GM19468 (cell line): ENCODE measurements around the gene PXK.

Experiments used
- ATAC-seq: cut with Tn5 transposase; IDR thresholded peaks from one replicate; pipeline ENCODE4 v1.9.1; 2021; ENCODE audit warnings: mild to moderate bottlenecking, moderate library complexity, moderate number of reproducible peaks; ENCODE audit not compliant: unreplicated experiment; ENCODE audit errors: extremely low read depth

The PXK gene

DNA sequence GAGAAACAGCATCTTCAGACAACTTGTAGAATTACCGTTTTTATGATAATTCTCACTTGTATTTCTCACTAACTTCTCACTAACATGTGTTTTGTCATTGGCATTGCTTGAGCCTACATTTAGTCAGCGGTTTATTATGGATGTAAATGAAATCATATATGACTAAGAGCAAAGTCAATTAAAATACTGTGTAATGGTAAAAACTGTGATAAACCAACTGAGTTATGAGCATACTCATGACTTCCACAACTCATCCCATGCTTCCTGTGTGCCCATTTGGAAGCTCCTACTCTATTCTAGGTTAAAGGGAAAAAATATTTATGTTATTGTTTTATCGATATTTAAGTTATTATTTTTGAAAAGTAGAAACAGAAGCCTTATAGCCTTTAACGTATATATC is 12.8 kb downstream of the PXK start:
- ATAC-seq: no peak

GRCh38 chr3:58346368-58346767 is 13.7 kb downstream of the PXK start:
- ATAC-seq: no peak

GRCh38 chr3:58347984-58348383 is 15.3 kb downstream of the PXK start:
- ATAC-seq: no peak

- ATAC-seq: peak; percentile 85
These were observed 17.3 kb downstream of the PXK start for GRCh38 chr3:58349792-58350626.

- no peak for ATAC-seq
These were observed 17.9 kb downstream of the PXK start for GRCh38 chr3:58350627-58351013.

DNA sequence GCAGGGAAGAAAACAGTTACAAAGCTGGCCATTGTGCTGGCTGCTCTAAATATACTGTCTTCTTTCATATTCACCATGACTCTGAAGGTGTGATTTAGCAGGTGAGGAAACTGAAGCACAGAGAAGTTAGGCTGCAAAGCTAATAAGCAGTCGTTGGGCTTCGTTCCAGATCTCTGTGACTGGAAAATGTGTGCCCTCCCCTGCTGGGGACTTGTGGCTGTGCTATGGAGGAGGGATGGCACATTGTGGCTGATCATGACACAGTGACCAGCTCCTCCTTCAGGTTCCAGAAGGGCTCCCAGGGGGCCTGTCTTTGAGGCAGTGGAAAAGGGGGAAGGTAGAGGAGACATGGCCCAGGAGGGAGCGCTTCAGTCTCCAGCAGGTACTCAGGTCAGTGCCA is 19.2 kb downstream of the PXK start:
- ATAC-seq: no peak

DNA sequence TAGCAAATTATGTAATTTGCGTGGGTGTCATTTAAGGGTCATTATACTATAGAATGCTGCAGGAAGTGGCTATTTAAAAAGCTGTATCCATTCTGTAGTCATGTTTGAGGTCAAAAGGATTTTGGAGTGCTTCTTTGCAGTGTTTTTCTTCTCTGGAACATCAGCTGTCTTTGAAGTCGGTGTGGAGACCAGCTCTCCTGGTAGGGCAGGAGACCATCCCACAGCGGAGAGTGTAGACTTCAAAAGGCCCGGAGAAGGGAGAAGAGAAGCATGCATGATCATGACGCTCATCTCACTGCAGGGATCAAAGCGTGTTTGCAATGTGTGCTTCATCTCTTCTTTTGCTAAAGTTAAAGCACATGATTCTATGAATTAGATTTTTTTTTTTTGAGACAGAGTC is 19.9 kb downstream of the PXK start:
- no peak for ATAC-seq

- no peak for ATAC-seq
These were observed 21.2 kb downstream of the PXK start for GRCh38 chr3:58353722-58354553.

DNA sequence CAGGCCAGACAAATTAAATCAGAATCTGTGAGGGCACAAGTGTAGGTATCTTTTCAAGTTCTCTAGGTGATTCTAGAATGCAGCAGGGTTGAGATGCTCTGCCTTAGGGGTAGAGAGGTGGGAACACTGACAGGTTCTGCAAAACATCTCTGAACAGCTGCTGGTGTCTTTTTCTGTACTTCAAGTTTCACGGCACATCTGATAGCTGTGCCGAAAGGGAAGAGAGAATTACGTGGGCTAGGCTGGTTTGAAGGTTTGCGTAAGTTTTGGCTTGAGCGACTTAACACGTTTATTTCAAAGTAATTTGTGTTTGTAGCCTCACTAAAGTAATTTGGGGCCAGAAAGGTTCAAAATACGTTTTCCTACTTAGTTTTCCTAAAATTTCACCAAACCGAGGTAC is 22.5 kb downstream of the PXK start:
- ATAC-seq: peak; percentile 73

- no peak for ATAC-seq
These were observed 23.4 kb downstream of the PXK start for GRCh38 chr3:58356054-58356453.

DNA sequence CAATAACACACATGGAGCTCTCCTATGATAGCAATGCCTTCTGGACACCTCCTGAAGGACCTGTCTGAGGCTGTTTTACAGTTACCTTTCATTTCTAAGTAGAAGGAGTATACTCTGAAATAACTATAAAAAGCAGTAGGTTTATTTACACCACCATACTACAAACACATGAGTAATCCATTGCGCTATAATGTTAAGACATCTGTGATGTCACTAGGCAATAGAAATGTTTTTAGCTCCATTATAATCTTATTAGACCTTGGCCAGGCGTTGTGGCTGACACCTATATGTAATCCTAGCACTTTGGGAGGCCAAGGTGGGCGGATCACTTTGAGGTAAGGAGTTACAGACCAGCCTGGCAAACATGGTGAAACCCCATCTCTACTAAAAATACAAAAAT is 24.7 kb downstream of the PXK start:
- no peak for ATAC-seq

GRCh38 chr3:58358092-58358491 is 25.4 kb downstream of the PXK start:
- ATAC-seq: no peak

DNA sequence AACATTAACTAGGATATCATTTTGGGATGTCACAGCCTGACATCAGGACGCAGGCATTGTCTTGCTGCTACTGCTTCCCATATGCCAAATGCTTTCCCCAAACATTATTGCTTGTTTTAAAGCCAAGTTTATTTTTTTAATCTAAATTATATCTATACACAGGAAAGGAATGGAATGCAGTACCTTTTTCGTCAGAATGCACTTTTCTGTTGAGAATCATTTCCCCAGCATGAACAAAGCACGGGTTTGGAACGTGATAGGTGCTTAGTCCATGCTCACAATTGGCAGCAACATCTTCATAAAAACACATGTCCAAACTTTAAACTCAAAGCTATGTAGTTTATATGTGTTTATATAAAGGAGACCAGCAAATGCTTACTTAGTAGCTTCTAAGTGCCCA is 26.1 kb downstream of the PXK start:
- no peak for ATAC-seq

DNA sequence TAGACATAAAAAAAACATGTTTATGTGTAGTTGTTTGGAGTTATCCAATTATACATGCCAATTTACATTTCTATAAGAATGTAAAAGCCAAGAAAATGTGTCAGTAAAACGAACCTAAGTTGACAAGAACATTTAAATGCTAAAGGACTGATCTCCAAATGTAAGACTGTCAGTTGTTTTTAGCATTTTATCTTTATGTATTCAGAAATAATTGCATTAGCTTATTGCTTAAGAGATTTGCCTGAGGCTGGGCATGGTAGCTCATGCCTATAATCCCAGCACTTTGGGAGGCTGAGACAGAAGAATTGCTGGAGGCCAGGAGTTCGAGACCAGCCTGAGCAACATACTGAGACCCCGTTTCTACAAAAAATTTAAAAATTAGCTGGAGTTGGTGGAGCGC is 26.9 kb downstream of the PXK start:
- ATAC-seq: no peak

DNA sequence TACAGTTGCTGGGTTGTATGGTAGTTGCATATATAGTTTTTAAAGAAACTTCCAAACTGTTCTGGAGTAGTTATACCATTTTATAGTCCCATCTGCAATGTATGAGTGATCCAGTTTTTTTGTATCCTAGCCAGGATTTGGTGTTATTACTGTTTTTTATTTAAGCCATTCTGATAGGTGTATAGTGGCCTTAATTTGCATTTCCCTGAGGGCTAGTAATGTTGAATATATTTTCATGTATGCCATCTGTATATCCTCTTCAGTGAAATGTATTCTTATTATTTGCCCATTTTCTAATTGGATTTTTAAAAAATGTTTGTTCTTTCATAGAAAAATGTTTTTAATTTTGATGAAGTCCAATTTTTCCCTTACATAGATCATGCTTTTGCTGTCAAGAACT is 29.2 kb downstream of the PXK start:
- no peak for ATAC-seq

- ATAC-seq: no peak
These were observed 34.0 kb downstream of the PXK start for GRCh38 chr3:58366699-58367098.

- no peak for ATAC-seq
These were observed 36.3 kb downstream of the PXK start for GRCh38 chr3:58369038-58369437.

DNA sequence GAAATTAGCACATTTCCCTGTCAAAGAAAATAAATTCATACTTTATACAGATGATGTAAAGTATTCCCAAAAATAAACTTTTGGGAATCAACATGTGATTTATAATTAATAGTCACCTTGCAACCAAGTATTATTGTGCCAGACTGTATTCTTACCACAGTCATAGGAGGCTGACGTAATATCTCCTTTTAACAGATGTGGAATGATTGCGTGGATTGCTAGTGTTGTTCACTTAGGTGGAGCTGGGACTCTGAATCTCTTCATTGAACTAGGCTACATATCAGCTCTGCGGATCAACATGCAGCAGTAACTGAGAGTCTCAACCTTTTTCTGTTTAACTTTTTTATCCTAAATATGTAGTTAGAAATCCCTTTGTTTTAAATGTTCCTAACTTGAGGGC is 37.2 kb downstream of the PXK start:
- no peak for ATAC-seq

- ATAC-seq: no peak
These were observed 37.7 kb downstream of the PXK start for GRCh38 chr3:58370407-58370806.

DNA sequence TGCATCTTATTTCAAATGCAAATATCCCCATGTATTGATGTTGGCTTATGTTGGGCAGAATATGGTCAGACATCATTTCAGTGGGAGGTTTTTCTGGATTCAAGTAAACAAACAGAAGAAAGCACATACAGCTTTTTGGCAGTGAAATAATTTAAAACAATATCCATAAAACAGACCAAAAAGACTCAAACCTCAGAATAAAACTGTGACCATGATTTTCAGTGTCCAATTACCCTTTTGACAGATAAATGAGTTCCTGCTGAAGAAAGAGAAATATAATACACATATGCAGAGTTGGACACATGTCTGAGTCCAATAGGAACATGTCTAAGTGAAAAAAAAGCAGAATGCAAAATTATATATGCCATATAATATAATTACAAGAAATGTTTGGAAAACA is 39.1 kb downstream of the PXK start:
- ATAC-seq: no peak

GRCh38 chr3:58375254-58375653 is 42.6 kb downstream of the PXK start:
- ATAC-seq: no peak

GRCh38 chr3:58377168-58377567 is 44.5 kb downstream of the PXK start:
- no peak for ATAC-seq
